Stimulated activated CD4-positive, alpha-beta T cell treated with anti-CD3 and anti-CD28 coated beads, Interleukin-1b, Interleukin-23, amount 100 ng/mL, for 48 hours (primary cell): ENCODE measurements around the gene PALM3.
A peak's percentile ranks its signal among the peaks of the same experiment; 100 is the strongest.

ENCODE experiments used
- DNase-seq: peaks from one replicate; pipeline ENCODE4 v3.0.0-alpha.2; 2020

PALM3 gene

GRCh38 chr19:14088634-14089411, 26.9 kb upstream of the PALM3 start:
- no peak for DNase-seq

GRCh38 chr19:14086098-14086497, 24.2 kb upstream of the PALM3 start:
- DNase-seq, result no peak

- DNase-seq, result no peak
These were observed 23.6 kb upstream of the PALM3 start, which contains the start of gene C19orf67 for GRCh38 chr19:14085309-14085995. Gene C19orf67 (minus strand): TSS chr19:14085783. CDS start chr19:14085627, 156 bp downstream.

- DNase-seq, result no peak
These were observed 20.7 kb upstream of the PALM3 start for GRCh38 chr19:14082675-14082960.

GRCh38 chr19:14081797-14082674, 20.2 kb upstream of the PALM3 start:
- DNase-seq, result no peak

GRCh38 chr19:14080887-14081796, 19.3 kb upstream of the PALM3 start:
- peak; percentile 99 for DNase-seq

- no peak for DNase-seq
These were observed 16.5 kb upstream of the PALM3 start for GRCh38 chr19:14078411-14078810.

- no peak for DNase-seq
These were observed 12.3 kb upstream of the PALM3 start for GRCh38 chr19:14073925-14074838.

GRCh38 chr19:14073261-14073924, 11.5 kb upstream of the PALM3 start:
- peak; percentile 77 for DNase-seq

GRCh38 chr19:14072535-14073260, 10.8 kb upstream of the PALM3 start, which contains the start of gene MISP3:
Gene MISP3 (plus strand): TSS chr19:14072786. CDS start chr19:14073310, 524 bp downstream.
- peak; percentile 33 for DNase-seq

GRCh38 chr19:14070268-14071050, 8.6 kb upstream of the PALM3 start:
- no peak for DNase-seq

- DNase-seq, result no peak
These were observed 4.3 kb upstream of the PALM3 start for GRCh38 chr19:14066134-14066533.

GRCh38 chr19:14063105-14063504, 1.2 kb upstream of the PALM3 start:
- DNase-seq, result no peak

GRCh38 chr19:14062558-14062855, 631 bp upstream of the PALM3 start:
- no peak for DNase-seq

GRCh38 chr19:14061081-14061749, 661 bp downstream of the PALM3 start:
- DNase-seq, result no peak

GRCh38 chr19:14059652-14060155, 2.2 kb downstream of the PALM3 start:
- DNase-seq, result no peak

GRCh38 chr19:14059093-14059480, 2.8 kb downstream of the PALM3 start:
- DNase-seq, result peak; percentile 48
